ENCODE results near the gene EPAS1.
"Not testable (repeated sequence)": the region's sequence is repeated elsewhere in the genome, so short reads cannot be mapped to it uniquely, and the experiment has no call there.

Gene EPAS1

GRCh38 chr2:46383784-46384456 lies 86.7 kb downstream of the EPAS1 start:
- no peak for DNase-seq (ENCODE audit: low read depth)

- no peak for DNase-seq (ENCODE audit: low read depth)
Measured at GRCh38 chr2:46384457-46384815, 87.2 kb downstream of the EPAS1 start.

GRCh38 chr2:46385786-46386577 lies 88.8 kb downstream of the EPAS1 start:
- no peak for DNase-seq (ENCODE audit: low read depth)

- no peak for DNase-seq (ENCODE audit: low read depth)
Measured at GRCh38 chr2:46386763-46387162, 89.6 kb downstream of the EPAS1 start.

- DNase-seq (ENCODE audit: low read depth), result no peak
Measured at GRCh38 chr2:46387292-46387691, 90.1 kb downstream of the EPAS1 start.

- DNase-seq (ENCODE audit: low read depth), result no peak
Measured at GRCh38 chr2:46387886-46388515, 90.8 kb downstream of the EPAS1 start.

GRCh38 chr2:46388881-46389280 lies 91.7 kb downstream of the EPAS1 start:
- no peak for DNase-seq (ENCODE audit: low read depth)

- no peak for DNase-seq (ENCODE audit: low read depth)
Measured at GRCh38 chr2:46389417-46389916, 92.3 kb downstream of the EPAS1 start.

- DNase-seq (ENCODE audit: low read depth), result no peak
Measured at GRCh38 chr2:46390036-46390435, 92.8 kb downstream of the EPAS1 start.

GRCh38 chr2:46390901-46391395 lies 93.7 kb downstream of the EPAS1 start:
- DNase-seq (ENCODE audit: low read depth), result no peak

GRCh38 chr2:46392561-46393346 lies 95.5 kb downstream of the EPAS1 start:
- DNase-seq (ENCODE audit: low read depth), result no peak

- no peak for DNase-seq (ENCODE audit: low read depth)
Measured at GRCh38 chr2:46393347-46393820, 96.2 kb downstream of the EPAS1 start.

- no peak for DNase-seq (ENCODE audit: low read depth)
Measured at GRCh38 chr2:46393865-46394264, 96.7 kb downstream of the EPAS1 start.

GRCh38 chr2:46394649-46395510 lies 97.7 kb downstream of the EPAS1 start:
- no peak for DNase-seq (ENCODE audit: low read depth)

GRCh38 chr2:46395730-46396129 lies 98.5 kb downstream of the EPAS1 start:
- DNase-seq (ENCODE audit: low read depth), result not testable (repeated sequence)

- no peak for DNase-seq (ENCODE audit: low read depth)
Measured at GRCh38 chr2:46400016-46400415, 102.8 kb downstream of the EPAS1 start.

- no peak for DNase-seq (ENCODE audit: low read depth)
Measured at GRCh38 chr2:46402874-46403273, 105.7 kb downstream of the EPAS1 start.

GRCh38 chr2:46404181-46404759 lies 107.1 kb downstream of the EPAS1 start:
- no peak for DNase-seq (ENCODE audit: low read depth)

- no peak for DNase-seq (ENCODE audit: low read depth)
Measured at GRCh38 chr2:46407852-46408455, 110.7 kb downstream of the EPAS1 start.

GRCh38 chr2:46409756-46410155 lies 112.5 kb downstream of the EPAS1 start:
- DNase-seq (ENCODE audit: low read depth), result no peak

Data from activated T-helper 9 cell treated with anti-CD3 and anti-CD28 coated beads, Interleukin-2, amount 50 U/mL, for 16 hours (primary cell).